ENCODE measurements around the gene VTI1A.

- TF ChIP-seq CTCF (IDR thresholded peaks at IDR 0.05; ENCODE audit: low read length) (no peak), EZH2 (optimal IDR thresholded peaks at IDR 0.05; ENCODE audit: low read depth, low read length) (no peak), EZH2phosphoT487 (IDR thresholded peaks at IDR 0.05; ENCODE audit: low read length) (no peak)
These were observed 68.8 kb downstream of the VTI1A start for GRCh38 chr10:112515852-112516251.
